Measurements from ENCODE around the gene SNAPC4.

- TF ChIP-seq, protein P1, sequence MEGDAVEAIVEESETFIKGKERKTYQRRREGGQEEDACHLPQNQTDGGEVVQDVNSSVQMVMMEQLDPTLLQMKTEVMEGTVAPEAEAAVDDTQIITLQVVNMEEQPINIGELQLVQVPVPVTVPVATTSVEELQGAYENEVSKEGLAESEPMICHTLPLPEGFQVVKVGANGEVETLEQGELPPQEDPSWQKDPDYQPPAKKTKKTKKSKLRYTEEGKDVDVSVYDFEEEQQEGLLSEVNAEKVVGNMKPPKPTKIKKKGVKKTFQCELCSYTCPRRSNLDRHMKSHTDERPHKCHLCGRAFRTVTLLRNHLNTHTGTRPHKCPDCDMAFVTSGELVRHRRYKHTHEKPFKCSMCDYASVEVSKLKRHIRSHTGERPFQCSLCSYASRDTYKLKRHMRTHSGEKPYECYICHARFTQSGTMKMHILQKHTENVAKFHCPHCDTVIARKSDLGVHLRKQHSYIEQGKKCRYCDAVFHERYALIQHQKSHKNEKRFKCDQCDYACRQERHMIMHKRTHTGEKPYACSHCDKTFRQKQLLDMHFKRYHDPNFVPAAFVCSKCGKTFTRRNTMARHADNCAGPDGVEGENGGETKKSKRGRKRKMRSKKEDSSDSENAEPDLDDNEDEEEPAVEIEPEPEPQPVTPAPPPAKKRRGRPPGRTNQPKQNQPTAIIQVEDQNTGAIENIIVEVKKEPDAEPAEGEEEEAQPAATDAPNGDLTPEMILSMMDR (IDR thresholded peaks at IDR 0.05) = no peak
- TF ChIP-seq POLR2AphosphoS5 (IDR thresholded peaks at IDR 0.05; ENCODE audit: insufficient read depth in 1 of 2, low read depth in 1 of 2) (no peak), POLR2A (IDR thresholded peaks at IDR 0.05) (no peak)
These were observed 22.9 kb upstream of the SNAPC4 start for GRCh38 chr9:136422876-136423275.

Data from vagina (tissue), 2 donors.